GM12891 (cell line): ENCODE results near the gene ARF1.

ENCODE experiments used
- DNase-seq: peaks from one replicate; pipeline ENCODE4 v3.0.0; 2011; ENCODE audit warnings: low spot score; ENCODE audit not compliant: insufficient read length
- FAIRE-seq: peaks from 2 replicates; lab custom pipeline; 2011; peaks lifted over from hg19 to GRCh38; lab: Jason Lieb, UNC
- PAX5 ChIP-seq: IDR thresholded peaks from 2 replicates; pipeline ENCODE4 v1.6.1; 2011; ENCODE audit warnings: low read length, moderate library complexity, mild to moderate bottlenecking; ENCODE audit not compliant: insufficient read depth, severe bottlenecking
- POLR2A ChIP-seq: IDR thresholded peaks from 2 replicates; pipeline ENCODE4 v1.6.1; 2011; ENCODE audit warnings: low read depth, low read length, control low read depth
- POLR2AphosphoS5 ChIP-seq: IDR thresholded peaks from 2 replicates; pipeline ENCODE4 v1.6.1; 2011; ENCODE audit warnings: low read depth, low read length, control low read depth
- POU2F2 ChIP-seq: IDR thresholded peaks from 2 replicates; pipeline ENCODE4 v1.6.1; 2011; ENCODE audit warnings: low read depth, mild to moderate bottlenecking, control low read depth, low read length, moderate library complexity
- SPI1 ChIP-seq: IDR thresholded peaks from 2 replicates; pipeline ENCODE4 v1.6.1; 2011; ENCODE audit warnings: low read depth, low read length, control low read depth
- TAF1 ChIP-seq: IDR thresholded peaks from 2 replicates; pipeline ENCODE4 v1.6.1; 2011; ENCODE audit warnings: low read depth, low read length, control low read depth

Gene ARF1

GRCh38 chr1:228125185-228125584 lies 42.7 kb downstream of the ARF1 start:
- DNase-seq, result no peak
- FAIRE-seq, result peak; percentile 38
- no peak for TF ChIP-seq POLR2AphosphoS5
- TF ChIP-seq POU2F2, result no peak
- TF ChIP-seq PAX5, result no peak

DNA sequence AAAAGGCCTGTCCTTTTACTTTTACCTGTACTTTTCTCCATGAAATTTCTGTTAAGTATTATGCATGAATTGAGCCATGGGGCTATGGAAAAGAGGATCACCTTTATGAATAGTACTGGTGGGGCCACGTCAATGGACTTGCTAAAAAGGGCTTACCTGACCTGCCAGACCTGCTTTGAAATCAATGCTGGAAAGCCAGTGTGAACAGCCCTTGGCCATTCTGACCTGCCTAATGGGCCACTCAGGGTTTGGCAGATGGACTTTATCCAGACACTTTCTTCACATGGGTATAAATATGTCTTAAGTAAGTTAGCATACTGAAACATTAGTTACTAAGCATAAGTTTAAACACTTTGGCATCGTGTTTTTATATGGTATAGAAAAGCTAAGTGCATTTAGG lies 49.3 kb downstream of the ARF1 start:
- FAIRE-seq (no peak), DNase-seq (no peak)
- no peak for TF ChIP-seq SPI1
- no peak for TF ChIP-seq POLR2AphosphoS5
- TF ChIP-seq TAF1, result no peak
- no peak for TF ChIP-seq POU2F2
- no peak for TF ChIP-seq PAX5
- TF ChIP-seq POLR2A, result no peak

GRCh38 chr1:228134591-228134990 lies 52.1 kb downstream of the ARF1 start:
- DNase-seq (no peak), FAIRE-seq (no peak)
- TF ChIP-seq POLR2AphosphoS5 (no peak), POLR2A (no peak), SPI1 (no peak), PAX5 (no peak), POU2F2 (no peak), TAF1 (no peak)

- peak; percentile 8 for DNase-seq
- TF ChIP-seq PAX5 (no peak), POLR2A (no peak), TAF1 (no peak), POU2F2 (no peak), POLR2AphosphoS5 (no peak)
- FAIRE-seq, result no peak
These were observed 54.4 kb downstream of the ARF1 start for GRCh38 chr1:228136901-228137300.

- FAIRE-seq, result no peak
- DNase-seq, result no peak
- no peak; the same call in 1 of the 2 replicates for TF ChIP-seq POLR2AphosphoS5
- peak; percentile 42; the same call in 1 of the 2 replicates for TF ChIP-seq TAF1
These were observed 57.0 kb downstream of the ARF1 start for GRCh38 chr1:228139406-228139930.

- FAIRE-seq (peak; percentile 100), DNase-seq (peak; percentile 97)
- TF ChIP-seq POLR2AphosphoS5, result peak; percentile 76
- peak; percentile 39; the same call in 1 of the 2 replicates for TF ChIP-seq TAF1
- 0 out of 2 replicates have a peak, but pooled peaks have one; percentile 39 for TF ChIP-seq POU2F2
- TF ChIP-seq PAX5, result no peak
- TF ChIP-seq SPI1, result no peak
- TF ChIP-seq POLR2A, result peak; percentile 71
These were observed 57.6 kb downstream of the ARF1 start, which contains the start of gene GUK1 for GRCh38 chr1:228139931-228140723. Gene GUK1, plus strand, starts transcription at chr1:228140279. Its CDS starts 24 bp downstream, at chr1:228140303.

DNA sequence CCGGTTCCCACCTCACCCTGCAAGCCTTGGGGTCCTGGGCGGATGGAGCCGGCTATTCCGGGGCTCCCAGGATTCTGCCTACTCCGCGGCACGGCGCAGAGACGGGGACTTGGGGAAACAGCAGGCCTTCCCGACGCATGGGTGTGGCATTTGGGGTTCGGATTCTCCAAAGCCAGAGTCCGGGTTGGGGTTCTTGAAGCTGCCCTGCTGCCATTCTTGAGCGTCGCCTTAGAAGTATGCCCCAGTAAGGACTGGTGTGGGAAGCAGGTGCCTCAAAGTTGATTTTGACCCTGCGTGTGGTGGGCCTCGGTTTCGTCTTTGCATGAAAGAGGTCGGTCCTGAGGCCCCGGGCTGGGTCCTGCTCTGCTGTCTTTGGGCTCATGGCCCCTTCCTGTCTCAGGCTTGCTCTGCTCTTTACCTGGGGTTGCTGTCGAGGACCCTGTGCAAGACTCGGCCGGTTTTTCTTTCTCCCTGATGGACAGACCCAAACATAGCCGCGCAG lies 58.3 kb downstream of the ARF1 start:
- no peak for FAIRE-seq
- no peak for DNase-seq
- TF ChIP-seq TAF1 (no peak), POLR2AphosphoS5 (no peak), PAX5 (no peak), POU2F2 (no peak), POLR2A (no peak), SPI1 (no peak)

DNA sequence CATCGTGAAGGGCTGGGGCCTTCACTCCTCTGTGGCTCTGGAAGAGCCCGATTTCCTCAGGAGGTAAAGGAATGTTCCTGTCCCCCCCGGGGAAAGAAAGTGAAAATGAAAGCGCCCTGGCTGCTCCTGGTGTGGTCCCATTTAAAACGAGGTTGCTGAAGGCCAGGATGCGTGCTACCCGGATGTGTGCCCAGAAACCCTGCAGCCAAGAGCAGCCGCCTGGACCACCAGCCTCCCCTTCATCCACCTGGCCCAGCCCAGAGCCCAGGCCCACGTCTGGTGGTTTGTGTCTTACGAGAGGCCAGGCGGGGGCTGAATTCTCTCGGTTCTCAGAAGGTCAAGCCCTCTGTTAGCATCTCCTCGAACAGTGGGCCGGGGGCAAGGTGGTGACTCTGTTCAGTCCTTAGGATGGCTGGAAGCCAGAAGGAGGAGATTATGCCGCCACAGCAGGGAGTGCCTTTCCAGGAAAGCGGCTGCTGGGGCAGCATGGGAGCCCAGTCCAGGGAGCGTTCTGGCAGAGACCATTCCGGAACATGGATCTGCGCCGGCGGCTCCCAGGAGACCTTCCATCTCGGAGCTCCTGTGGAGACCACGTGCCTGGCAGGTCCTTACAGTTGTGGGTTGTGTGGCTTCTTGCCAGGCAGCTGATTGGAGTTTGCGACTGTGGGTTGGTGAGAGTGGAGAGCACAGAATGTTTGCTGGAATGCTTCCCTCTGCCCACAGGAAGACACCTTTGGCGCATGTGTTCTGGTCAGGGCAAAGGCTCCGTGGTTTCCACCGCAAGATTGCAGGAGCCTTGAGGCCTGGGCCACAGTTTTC lies 58.9 kb downstream of the ARF1 start:
- FAIRE-seq (no peak), DNase-seq (peak; percentile 56)
- TF ChIP-seq TAF1, result no peak

- TF ChIP-seq TAF1, result no peak
- TF ChIP-seq POLR2A, result no peak
- no peak for TF ChIP-seq POU2F2
- TF ChIP-seq POLR2AphosphoS5, result no peak
- TF ChIP-seq PAX5, result no peak
- no peak for TF ChIP-seq SPI1
- DNase-seq (no peak), FAIRE-seq (no peak)
These were observed 59.7 kb downstream of the ARF1 start for GRCh38 chr1:228142155-228142691.
